Measurements from ENCODE around the gene BRMS1L. TPM values are rescaled to one million over a fixed set of nuclear protein-coding genes. Genes with fewer than 3 reads are reported as not detected.
A peak's percentile ranks its signal among the peaks of the same experiment; 100 is the strongest.

BRMS1L gene
- total RNA-seq, 2 donors from 2014 or later: 9.0 to 9.4 TPM

GRCh38 chr14:35897616-35898111 is 71.5 kb downstream of the BRMS1L start:
- Histone ChIP-seq H3K9ac (ENCODE audit: extremely low read depth, low read length, poor library complexity, severe bottlenecking) (no peak overlapping the region), H3K4me3 (ENCODE audit: low read length) (no peak overlapping the region), H3K4me1 (ENCODE audit: control insufficient read depth, insufficient read depth, low read length) (peaks cover 3% of the 10 kb centered on the region), H3K27me3 (ENCODE audit: control insufficient read depth, insufficient read depth, low read length, poor library complexity, severe bottlenecking) (no peaks in the 10 kb centered on the region), H3K27ac (ENCODE audit: low read depth, low read length) (peak overlapping the region; percentile 26), H3K9me3 (ENCODE audit: control insufficient read depth, low read length) (peaks cover 8% of the 10 kb centered on the region), H3K36me3 (ENCODE audit: control insufficient read depth, insufficient read depth, low read length) (no peaks in the 10 kb centered on the region)
- H3K9me3 Mint-ChIP-seq: peaks cover 6% of the 10 kb centered on the region
- H3K4me1 Mint-ChIP-seq: peaks cover 5% of the 10 kb centered on the region
- 74 to 88% methylated on average over 3 to 4 of the region's 4 CpGs for WGBS, 2 experiments (ENCODE audit: insufficient coverage in 1 of 2, insufficient read length in 1 of 2)
- peaks cover 2% of the 10 kb centered on the region for H3K27me3 Mint-ChIP-seq (ENCODE audit: insufficient read depth)
- no peaks in the 10 kb centered on the region for H3K36me3 Mint-ChIP-seq (ENCODE audit: low read depth)
- DNase-seq: peak; percentile 83
- TF ChIP-seq CTCF (conservative IDR thresholded peaks at IDR 0.05): peak; percentile 24
- no peak overlapping the region for H3K27ac Mint-ChIP-seq
- peak overlapping the region; percentile 22 for H3K4me3 Mint-ChIP-seq

GRCh38 chr14:35898217-35898775 is 72.2 kb downstream of the BRMS1L start:
- TF ChIP-seq CTCF (conservative IDR thresholded peaks at IDR 0.05): peak; percentile 39
- peak overlapping the region; percentile 22 for H3K4me3 Mint-ChIP-seq
- peak overlapping the region; percentile 26 for H3K27ac ChIP-seq (ENCODE audit: low read depth, low read length)
- H3K4me3 ChIP-seq (ENCODE audit: low read length): no peak overlapping the region
- no peak overlapping the region for H3K9ac ChIP-seq (ENCODE audit: extremely low read depth, low read length, poor library complexity, severe bottlenecking)
- peaks cover 3% of the 10 kb centered on the region for H3K4me1 ChIP-seq (ENCODE audit: control insufficient read depth, insufficient read depth, low read length)
- no peaks in the 10 kb centered on the region for H3K36me3 ChIP-seq (ENCODE audit: control insufficient read depth, insufficient read depth, low read length)
- no peaks in the 10 kb centered on the region for H3K36me3 Mint-ChIP-seq (ENCODE audit: low read depth)
- peaks cover 2% of the 10 kb centered on the region for H3K27me3 Mint-ChIP-seq (ENCODE audit: insufficient read depth)
- 86 to 87% methylated on average over 2 to 4 of the region's 4 CpGs for WGBS, 2 experiments (ENCODE audit: insufficient coverage in 1 of 2, insufficient read length in 1 of 2)
- H3K27ac Mint-ChIP-seq: peak overlapping the region; percentile 48
- peaks cover 6% of the 10 kb centered on the region for H3K9me3 Mint-ChIP-seq
- peaks cover 5% of the 10 kb centered on the region for H3K4me1 Mint-ChIP-seq
- DNase-seq: peak; percentile 72
- H3K9me3 ChIP-seq (ENCODE audit: control insufficient read depth, low read length): peaks cover 8% of the 10 kb centered on the region
- no peaks in the 10 kb centered on the region for H3K27me3 ChIP-seq (ENCODE audit: control insufficient read depth, insufficient read depth, low read length, poor library complexity, severe bottlenecking)

GRCh38 chr14:35900741-35901140 is 74.6 kb downstream of the BRMS1L start:
- Histone ChIP-seq H3K4me3 (ENCODE audit: low read length) (no peak overlapping the region), H3K9ac (ENCODE audit: extremely low read depth, low read length, poor library complexity, severe bottlenecking) (no peak overlapping the region), H3K27me3 (ENCODE audit: control insufficient read depth, insufficient read depth, low read length, poor library complexity, severe bottlenecking) (no peaks in the 10 kb centered on the region), H3K27ac (ENCODE audit: low read depth, low read length) (no peak overlapping the region), H3K4me1 (ENCODE audit: control insufficient read depth, insufficient read depth, low read length) (peaks cover 3% of the 10 kb centered on the region), H3K9me3 (ENCODE audit: control insufficient read depth, low read length) (no peaks in the 10 kb centered on the region), H3K36me3 (ENCODE audit: control insufficient read depth, insufficient read depth, low read length) (no peaks in the 10 kb centered on the region)
- Mint-ChIP-seq H3K4me3 (no peak overlapping the region), H3K9me3 (no peaks in the 10 kb centered on the region), H3K36me3 (ENCODE audit: low read depth) (no peaks in the 10 kb centered on the region), H3K27ac (no peak overlapping the region), H3K27me3 (ENCODE audit: insufficient read depth) (no peaks in the 10 kb centered on the region), H3K4me1 (peaks cover 5% of the 10 kb centered on the region)
- TF ChIP-seq CTCF (conservative IDR thresholded peaks at IDR 0.05): no peak
- WGBS, 2 experiments (ENCODE audit: insufficient coverage in 1 of 2, insufficient read length in 1 of 2): 95 to 96% methylated on average over 2 to 3 of the region's 3 CpGs
- DNase-seq: no peak
